GM18868 (cell line): ENCODE results near the gene SPPL3.

Experiments used
- ATAC-seq: cut with Tn5 transposase; IDR thresholded peaks from one replicate; pipeline ENCODE4 v1.9.1; 2021; ENCODE audit warnings: mild to moderate bottlenecking, moderate library complexity; ENCODE audit not compliant: unreplicated experiment

Gene SPPL3

DNA sequence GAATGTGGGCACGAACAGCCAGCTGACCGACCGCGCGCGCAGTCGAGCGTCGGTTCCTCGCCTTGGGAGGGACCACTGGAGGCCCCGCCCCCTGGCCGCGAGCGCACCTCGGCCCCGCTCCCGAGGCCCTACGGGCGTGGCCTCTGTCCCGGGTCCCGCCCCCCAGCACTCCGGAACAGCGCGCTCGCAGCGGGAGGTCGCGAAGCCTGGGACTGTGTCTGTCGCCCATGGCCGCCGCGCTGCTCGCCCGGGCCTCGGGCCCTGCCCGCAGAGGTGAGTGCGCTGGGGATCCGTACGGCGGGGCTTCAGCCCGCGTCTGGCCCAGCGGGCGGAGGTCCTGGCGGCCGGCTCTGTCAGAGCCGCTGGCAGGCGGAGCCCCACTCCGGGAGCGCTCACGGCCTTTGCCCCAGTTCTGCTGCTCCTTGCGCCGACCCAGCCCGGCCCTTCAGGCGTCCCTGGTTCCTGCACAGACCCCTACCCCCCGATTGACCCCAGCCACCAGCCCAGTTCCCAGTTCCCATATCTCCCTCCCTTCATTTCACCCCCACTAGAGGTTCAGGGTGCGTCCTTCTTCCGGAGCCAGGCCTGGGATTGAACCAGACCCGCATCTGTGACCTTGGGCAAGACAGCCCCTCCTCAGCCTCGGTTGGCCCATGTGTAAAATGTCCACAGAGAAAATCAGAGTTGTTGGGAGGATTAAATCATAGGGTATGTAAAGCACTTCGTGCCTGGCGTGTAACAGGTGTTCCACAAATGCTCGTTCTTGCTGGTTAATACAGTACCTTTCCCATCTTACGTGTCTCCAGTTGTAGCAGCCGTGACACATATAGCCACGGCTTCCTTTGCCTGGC, 178.3 kb downstream of the SPPL3 start, which contains the start of gene ACADS:
Gene ACADS, plus strand, starts transcription at position 168 of the 851 bp plus-strand sequence. Its CDS starts 60 bp downstream, at position 228.
- peak; percentile 94 for ATAC-seq

DNA sequence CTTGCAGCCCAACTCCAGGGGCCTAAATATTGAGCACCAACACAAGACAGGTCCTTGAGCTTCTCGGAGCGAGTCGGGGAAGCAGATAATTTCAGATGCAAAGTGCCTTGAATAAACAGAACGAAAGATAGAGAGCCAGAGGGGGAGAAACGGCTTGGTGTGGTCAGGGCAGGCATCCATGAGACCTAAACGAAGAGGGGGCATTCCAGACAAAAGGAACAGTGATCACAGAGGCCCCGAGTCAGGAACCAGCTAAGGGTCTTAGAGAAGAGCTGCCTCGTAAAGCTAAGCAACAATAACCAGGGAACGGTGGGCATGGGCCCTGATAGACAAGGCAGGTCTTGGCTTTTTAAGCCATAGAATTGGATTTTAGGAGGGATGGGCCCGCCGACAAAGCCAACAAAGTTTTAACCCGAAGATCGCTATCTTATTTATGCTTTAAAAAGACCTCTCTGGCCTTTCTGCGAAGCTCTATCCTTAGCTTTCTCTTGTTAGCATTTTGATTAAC, 179.0 kb downstream of the SPPL3 start:
- ATAC-seq = no peak

DNA sequence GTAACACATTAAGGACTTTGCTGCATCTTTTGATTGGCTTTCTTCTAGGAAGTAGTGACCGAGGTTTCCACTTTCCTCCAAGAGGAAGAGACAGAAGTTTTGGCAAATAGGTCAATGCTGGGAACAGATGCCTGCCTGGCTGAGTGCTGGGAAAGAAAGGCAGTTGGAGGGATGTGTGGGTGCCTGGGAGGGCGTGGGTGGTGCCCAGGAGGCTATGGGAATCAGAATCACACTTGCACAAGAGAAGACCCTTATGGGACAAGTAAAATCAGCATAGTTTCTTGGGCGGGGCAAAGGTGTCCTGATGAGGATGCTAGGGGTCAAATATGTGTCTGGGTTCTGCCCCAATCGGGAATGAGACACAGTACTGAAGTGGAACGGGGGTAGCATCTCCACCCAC, 179.4 kb downstream of the SPPL3 start:
- ATAC-seq = no peak

DNA sequence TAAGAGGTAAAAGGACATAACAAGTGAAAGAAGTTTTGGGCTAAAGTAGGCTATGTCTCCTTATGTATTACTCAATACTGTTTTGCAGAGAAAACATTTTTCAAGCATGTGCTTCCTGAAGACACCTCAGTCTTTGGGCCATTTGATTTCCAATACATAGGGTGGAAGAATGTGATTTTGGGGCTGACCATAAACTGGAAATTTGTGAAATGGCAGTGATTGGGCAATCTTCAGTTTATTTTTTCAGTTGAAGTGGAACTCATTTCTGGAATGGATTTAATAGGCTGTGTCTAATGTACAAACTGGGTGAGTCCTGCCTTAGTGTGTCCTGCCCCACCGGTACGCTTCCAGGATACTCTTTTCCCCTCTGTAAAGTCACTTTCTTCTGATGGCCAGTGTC, 181.4 kb downstream of the SPPL3 start:
- no peak for ATAC-seq

DNA sequence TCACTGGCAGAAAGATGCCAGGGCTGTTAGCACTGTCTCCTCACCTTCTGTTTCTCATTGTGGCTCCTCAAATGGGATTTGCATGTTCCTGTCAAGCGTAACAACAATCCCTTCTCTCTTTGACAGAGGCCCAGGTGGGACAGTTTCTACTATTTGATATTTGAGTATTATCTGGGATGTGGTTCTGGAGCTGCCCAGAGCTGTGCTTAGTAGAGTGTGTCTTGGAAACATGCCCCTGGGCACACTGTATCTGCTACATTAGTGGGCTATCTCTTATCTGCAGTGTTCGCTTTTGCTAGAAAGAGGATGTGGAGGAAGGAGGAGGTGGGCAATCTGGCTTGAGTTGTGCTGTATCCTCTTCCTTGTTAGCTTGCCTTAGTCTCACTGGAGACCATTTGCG, 182.3 kb downstream of the SPPL3 start:
- ATAC-seq = no peak

DNA sequence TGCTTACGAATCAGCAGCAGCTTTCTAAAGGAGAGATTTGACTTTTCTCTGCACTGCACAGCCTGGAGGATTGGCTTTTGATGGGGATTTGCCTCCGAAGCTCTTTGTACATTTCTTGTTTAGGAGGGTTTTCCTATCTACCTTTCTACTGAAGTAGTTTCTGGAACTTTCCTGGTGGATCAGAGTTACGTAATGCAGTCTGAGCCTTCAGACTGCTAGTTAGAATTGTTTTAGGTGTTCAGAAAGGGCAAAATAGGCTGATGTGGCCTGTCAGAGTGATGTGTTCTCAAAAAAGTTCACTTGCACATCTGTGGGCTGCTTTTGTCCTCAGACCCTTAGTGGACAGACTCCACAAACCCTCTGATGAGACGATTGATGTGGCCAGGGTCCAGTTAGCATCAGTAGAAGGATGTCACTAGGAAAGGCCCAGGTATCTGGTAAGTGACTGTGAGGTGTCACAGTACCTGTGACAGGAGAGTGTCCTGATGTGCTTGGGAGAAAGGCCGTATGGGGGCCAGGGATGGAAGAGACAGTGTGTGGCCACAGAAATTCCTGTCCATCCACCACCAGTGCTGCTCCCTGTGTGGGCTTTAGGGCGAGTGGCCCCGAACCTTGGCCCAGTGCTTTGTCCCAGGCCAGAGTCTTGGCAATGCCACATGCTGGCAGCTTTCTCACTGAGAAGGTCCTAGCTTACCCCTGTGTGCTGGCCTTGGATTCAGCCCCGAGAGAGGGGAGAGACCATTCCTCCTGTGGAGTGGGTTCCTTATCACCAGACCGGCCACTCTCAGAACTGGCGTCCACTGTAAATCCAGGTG, 183.0 kb downstream of the SPPL3 start:
- no peak for ATAC-seq

DNA sequence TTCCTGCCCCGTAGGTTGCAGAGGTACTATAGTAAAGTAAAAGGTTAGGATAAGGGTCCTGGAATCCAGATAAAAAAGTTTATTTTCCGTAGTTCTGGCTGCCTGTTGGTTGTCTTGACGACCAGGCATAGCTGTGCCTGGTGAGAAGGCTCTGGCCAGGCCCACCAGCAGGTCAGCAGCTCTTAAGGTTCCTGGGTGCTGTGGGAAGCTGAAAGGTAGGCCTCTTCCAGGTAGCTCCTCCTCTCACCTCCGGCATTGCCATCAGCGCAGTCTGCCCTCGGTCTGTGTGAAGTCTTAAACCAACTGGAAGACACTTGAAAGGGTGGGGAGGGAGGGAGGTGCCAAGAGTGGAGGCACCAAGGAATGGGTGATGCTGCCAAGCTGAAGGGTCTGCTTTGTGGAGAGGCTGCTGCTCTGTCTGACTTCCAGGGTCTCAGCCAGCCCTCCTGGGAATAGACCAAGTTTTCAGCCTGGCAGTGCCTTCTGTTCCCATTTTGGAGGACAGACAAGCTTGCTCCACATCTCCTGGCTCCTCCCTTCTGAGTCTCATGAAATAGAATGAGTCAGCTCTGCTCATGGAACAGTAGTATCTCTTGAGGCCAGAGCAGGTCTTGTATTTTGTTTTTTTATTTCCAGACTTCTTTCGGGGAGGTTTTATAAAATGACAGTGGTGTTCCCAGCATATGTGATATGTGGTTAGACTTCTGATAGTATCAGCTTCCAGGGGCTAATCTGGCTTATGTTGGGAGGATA, 183.7 kb downstream of the SPPL3 start:
- ATAC-seq = no peak

DNA sequence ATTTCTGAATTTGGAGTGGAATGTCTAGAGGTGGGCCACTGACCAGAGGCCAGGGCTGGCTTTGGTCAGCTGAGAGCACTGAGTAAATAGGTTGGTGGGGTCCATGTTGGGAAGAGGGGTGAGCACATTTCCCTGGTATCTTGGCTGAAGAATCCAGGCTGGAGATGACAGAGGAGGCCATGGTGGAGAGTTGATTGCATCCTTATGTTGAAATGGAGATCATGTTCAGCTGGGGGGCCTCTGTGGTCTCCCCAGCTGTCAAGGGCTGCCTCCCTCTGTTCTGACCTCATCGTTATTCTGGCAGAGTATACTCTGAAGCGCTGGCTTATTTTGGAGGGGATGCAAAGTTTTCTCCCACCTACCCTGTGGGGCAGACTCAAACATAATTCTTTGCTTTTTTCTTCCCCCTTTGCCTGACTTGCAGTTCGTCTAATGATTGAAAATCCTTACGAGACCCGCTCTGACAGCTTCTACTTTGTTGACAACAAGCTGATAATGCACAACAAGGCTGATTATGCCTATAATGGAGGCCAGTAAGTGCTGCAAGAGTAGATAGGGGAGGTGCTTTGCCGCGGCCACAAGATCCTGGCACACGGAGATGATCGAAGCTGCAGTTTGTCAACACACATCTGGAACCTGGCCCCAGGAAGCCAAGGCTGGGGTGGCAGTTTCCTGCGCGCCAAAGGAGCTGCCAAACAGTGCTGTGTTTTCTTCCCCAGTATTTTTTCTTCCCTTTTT, 184.5 kb downstream of the SPPL3 start:
- ATAC-seq = no peak

DNA sequence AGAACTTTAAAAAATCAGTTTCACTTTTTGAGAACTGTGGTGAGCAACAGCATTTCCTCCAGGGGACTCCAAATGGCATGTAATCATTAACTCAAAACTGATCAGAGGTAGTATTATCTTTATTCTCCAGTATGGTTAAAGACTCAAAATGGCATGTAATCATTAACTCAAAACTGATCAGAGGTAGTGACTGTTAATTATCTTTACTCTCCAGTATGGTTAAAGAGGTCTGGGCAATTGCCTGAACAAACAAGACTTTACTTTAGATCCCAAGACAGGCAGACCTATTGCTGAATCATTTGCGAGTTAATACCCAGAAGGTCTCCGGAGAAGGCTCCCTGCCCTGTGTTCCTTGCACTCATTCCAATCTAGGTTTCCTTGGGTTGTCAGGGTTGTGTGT, 185.1 kb downstream of the SPPL3 start:
- no peak for ATAC-seq

DNA sequence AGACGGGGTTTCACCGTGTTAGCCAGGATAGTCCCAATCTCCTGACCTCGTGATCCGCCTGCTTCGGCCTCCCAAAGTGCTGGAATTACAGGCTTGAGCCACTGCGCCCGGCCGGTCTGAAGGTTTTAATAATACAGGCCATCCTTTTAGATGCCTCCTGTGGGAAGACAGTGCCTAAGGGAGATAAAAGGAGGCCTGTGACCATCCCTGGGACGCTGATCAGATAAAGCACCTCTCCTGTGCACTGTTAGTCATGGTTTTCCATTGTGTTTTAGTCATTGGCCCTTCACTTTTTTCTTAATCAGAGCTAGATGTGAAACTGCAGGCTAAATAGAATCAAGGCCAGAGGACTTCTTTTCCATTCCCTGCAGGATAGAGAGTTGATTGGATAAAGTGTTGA, 186.1 kb downstream of the SPPL3 start:
- no peak for ATAC-seq

DNA sequence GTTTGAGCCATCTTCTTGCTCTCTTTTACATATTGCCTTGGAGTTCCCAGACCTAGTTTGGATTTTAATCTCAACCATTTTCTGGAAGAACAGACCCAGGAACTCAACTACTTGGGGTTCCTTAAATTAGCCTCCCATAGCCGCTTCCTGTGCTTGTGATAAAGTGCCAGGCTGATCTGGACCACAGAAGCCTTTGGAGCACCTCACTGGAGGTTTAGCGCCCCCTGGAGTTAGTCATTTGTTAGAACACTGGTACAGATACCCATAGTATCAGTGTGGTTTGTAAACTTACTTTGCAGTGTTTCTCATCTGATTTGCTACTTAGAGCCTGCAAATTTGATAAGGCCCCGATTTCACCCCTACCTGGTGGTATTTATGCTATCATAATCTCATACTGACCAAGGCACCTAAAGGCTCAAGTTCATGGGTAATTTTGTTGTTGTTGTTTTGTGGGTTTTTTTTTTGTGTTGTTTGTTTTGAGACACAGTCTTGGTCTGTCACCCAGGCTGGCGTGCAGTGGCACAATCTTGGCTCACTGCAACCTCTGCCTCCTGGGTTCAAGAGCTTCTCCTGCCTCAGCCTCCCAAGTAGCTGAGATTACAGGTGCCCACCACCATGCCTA, 190.2 kb downstream of the SPPL3 start:
- no peak for ATAC-seq

DNA sequence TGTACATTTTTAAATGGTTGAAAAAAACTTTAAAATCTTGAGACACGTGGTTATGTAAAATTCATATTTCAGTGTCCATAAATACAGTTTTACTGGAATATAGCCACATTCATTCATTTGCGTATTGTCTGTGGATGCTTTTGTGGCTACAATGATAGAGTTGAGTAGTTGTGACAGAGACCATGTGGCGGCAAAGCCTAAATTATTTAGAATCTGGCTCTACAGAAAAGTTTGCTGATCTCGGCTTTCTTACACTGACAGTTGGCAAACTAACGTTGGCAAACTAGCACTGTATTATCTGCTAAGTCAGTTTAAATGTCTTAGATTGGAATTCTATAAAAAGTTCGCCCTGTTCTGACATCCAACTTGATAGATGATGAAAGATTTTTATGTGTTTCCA, 191.5 kb downstream of the SPPL3 start:
- no peak for ATAC-seq
